Astrocyte (in vitro differentiated cells and primary cell): ENCODE results near the gene CREM.

Experiments
- EZH2 ChIP-seq: IDR thresholded peaks from 2 replicates; pipeline ENCODE4 v1.6.1; 2012; ENCODE audit warnings: mild to moderate bottlenecking, low read length, inconsistent platforms; ENCODE audit not compliant: insufficient read depth
- TF ChIP-seq, protein P1 (sequence below): IDR thresholded peaks from 2 replicates; pipeline ENCODE4 v1.5.1; 2011; ENCODE audit warnings: low read depth, mild to moderate bottlenecking, inconsistent platforms, low read length, moderate library complexity; ENCODE audit not compliant: insufficient read depth

DNA sequence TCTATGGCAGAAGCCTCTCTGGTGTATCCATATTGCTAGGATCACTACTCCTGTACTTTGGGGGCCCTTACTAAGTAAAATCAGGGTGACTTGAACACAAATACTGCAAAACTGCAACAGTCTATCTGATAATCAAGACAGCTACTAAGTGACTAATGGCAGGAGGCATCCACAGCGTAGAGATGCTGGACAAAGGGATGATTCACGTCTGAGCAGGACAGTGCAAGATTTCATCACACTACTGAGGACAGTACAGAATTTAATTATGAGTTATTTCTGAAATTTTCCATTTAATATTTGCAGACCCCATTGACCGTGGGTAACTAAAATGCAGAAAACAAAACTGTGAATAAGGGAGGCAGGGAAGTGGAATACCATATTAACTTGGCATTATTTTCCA, 46.9 kb upstream of the CREM start:
- TF ChIP-seq, protein P1, sequence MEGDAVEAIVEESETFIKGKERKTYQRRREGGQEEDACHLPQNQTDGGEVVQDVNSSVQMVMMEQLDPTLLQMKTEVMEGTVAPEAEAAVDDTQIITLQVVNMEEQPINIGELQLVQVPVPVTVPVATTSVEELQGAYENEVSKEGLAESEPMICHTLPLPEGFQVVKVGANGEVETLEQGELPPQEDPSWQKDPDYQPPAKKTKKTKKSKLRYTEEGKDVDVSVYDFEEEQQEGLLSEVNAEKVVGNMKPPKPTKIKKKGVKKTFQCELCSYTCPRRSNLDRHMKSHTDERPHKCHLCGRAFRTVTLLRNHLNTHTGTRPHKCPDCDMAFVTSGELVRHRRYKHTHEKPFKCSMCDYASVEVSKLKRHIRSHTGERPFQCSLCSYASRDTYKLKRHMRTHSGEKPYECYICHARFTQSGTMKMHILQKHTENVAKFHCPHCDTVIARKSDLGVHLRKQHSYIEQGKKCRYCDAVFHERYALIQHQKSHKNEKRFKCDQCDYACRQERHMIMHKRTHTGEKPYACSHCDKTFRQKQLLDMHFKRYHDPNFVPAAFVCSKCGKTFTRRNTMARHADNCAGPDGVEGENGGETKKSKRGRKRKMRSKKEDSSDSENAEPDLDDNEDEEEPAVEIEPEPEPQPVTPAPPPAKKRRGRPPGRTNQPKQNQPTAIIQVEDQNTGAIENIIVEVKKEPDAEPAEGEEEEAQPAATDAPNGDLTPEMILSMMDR = no peak
- no peak for TF ChIP-seq EZH2
